Stimulated activated CD4-positive, alpha-beta T cell treated with anti-CD3 and anti-CD28 coated beads, Interleukin-1b, Interleukin-23, amount 100 ng/mL, for 1 hour (primary cell): ENCODE measurements around the gene SPIN1.
A peak's percentile ranks its signal among the peaks of the same experiment; 100 is the strongest.

ENCODE experiments used
- DNase-seq, 2 donors: peaks; one replicate each; pipeline ENCODE4 v3.0.0-alpha.2; 2020; ENCODE audit warnings: low read depth in 2 of 2

The SPIN1 gene

DNA sequence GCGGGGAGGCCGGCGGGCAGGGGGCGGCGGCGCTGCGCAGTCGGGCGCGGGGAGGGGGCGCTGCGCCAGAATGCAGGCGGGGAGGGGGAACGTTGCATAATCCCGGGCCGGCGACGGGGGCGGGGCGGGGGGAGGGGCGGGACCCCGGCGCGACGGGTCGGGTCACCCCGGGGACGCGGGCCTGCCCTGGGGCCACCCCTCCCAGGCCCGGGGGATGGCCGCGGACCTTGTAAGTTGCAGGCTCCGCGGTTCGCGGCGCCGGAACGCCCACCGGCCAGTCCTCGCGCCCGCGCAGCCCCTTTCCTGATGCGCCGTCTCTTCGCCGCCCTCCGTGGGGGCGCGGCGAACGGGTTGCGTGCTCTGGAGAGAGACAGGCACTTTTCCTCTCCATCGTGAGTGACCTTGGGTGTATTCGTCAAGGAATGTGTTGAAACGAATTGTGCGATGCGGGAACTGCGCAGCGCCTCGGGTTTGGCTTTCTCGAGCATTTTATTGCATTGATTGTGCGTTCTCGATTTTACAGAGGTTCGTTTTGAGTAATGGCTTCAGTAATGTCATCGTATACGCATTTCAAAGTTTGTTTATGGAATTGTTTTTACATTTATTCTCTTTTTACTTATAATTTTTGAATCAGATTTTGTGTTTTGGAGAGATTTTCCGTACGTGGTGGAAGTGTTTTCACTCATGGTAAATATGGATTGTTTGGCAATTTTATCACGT is 802 bp downstream of the SPIN1 start:
- peak in 1 of 2 donors; percentile 13 for DNase-seq

DNA sequence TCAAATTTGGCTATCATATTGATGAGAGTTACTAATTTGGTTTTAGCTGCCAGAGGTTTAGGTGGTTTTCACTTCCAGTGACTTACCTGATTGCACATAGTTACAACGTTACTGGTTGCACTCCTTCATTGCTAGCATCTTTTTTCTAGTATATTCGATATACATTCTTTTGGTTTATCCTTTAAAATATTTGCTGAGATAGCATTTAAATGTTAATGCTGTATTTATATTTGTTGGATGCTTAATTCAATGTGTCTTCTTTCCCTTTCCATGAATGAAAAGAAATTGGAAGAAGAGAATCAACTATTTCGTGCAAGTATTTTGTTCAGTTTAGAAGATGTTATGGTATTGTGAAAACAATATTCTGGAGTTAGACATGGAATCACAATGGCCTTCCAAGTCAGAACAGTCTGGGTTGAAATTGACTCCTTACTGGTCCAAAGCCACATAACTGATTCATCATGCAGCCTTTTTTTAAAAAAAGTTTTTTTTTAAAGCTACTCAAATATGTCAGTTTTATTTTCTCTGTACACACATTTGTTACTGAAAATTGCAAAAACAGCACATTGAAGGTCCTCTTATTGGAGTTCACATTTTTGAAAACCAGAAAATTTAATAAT is 2.2 kb downstream of the SPIN1 start:
- no peak for DNase-seq

DNA sequence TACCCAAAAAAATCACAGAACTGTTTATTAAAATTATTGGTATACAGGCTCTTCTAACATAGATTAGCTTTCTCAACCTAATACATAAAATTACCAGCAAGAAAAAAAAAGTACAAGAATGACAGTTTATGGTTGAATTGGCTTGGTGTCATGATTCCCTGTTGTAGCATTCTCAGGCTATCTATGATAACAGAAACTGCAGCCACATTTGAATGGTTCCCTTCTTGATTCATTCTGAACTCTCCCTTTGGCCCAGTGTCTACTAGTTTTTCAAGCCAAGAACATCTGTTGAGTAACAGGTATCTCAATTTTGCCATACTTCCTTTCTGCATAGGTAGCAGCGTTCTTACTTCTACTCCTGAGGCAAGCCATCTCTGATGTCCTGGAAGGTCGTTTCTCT is 3.0 kb downstream of the SPIN1 start:
- DNase-seq: no peak

DNA sequence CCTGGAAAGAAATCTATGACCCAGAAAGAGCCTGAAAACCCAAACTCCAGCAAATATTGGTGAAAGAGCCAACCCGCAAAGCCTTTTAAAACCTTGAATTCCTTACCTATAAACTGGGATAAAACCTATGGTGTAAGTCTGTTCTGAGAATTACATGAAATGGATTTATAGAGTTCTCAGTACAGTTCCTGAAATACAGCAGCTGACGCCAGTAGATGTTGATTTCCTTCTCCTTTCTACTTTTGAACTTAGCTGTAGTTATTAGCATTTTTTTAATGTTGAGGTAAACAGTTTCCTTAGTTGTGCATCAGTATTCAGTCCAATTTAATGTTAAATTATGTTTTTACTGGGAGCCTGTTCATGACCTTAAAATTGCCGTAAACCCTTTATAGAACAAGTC is 3.7 kb downstream of the SPIN1 start:
- DNase-seq: no peak

DNA sequence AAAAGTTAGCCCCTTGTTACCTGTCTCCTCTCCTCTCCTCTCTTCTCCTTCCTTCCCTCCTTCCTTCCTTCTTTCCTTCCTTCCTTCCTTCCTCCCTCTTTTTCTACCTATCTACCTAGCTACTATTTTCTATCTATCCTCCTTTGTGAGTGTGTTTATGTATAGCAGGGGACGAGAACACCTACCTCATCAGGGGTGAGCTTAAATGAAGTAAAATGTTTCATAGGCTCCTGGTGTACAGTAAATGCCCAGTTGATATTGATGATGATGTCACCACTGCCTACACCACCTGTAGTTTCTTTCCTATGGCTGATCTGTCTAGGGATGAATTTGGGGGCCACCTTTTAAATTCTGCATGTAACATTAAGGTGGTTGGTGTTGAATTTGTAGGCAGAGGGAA is 4.3 kb downstream of the SPIN1 start:
- DNase-seq: no peak

GRCh38 chr9:88396836-88397577 is 8.8 kb downstream of the SPIN1 start:
- DNase-seq: no peak

GRCh38 chr9:88398016-88398415 is 9.8 kb downstream of the SPIN1 start:
- DNase-seq: no peak

DNA sequence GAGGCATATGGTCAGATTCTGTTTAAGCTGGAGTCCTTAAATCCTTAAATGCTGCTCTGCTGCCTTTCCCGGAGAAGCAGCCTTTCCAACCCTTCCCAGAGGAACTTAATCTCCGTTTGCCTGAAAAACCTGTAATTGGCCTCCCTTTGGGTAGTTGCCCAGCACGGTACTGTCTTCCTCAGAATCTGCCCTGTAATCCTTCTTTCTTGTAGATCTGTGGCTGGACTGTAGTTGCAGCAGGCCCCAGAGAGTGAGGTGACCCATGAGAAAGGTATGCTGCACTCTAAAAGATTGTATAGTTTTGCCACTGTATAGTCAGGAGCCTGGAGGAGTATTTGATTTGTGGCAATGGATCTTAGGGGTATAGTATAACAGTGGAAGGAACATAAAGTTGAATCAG is 11.7 kb downstream of the SPIN1 start:
- DNase-seq: no peak

DNA sequence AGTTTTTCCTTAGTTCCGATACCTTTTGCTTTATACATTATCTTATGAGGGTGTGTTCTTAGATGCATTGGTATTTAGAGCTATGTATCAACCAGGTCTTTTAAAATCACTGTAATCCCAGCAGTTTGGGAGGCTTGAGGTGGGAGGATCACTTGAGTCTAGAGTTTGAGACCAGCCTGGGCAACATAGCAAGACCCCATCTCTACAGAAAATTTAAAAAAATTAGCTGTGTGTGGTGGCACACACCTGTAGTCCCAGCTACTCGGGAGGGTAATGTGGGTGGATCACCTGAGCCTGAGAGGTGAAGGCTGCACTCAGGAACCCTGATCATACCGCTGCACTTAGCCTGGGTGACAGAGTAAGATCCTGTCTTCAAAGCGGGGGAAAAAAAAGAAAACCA is 15.1 kb downstream of the SPIN1 start:
- no peak for DNase-seq

DNA sequence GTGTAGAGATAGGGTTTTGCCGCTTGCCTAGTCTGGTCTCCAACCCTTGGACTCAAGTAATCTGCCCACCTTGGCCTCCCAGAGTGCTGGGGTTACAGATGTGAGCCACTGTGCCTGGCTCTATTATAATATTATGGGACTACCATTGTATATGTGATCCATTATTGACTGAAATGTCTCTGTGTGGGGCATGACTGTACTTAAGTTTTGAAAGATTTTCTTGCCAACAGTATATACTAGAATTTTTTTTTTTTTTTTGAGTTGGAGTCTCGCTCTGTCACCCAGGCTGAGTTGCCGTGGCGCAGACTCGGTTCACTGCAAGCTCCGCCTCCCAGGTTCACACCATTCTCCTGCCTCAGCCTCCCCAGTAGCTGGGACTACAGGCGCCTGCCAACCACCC is 17.8 kb downstream of the SPIN1 start:
- DNase-seq: no peak

- no peak for DNase-seq
Measured at GRCh38 chr9:88411471-88411870, 23.2 kb downstream of the SPIN1 start.

DNA sequence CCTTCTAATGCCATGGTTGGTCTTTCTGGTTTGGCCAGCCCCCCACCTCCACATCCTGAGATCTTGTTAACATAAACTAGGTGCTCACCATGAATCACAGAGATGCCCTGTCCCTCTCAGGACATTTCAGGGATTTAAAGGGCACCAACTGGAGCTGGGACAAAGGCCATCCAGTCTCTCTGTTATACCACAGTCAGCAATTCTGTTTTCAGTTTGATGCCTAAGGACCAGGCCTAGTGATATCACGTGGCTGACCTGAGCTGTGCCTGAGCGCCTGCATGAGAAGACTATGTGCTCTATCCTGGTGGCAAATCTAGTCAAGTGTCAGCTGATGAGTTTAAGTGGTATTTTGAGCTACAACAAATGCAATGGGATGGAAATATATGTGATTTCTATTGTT is 26.1 kb downstream of the SPIN1 start:
- DNase-seq: no peak

DNA sequence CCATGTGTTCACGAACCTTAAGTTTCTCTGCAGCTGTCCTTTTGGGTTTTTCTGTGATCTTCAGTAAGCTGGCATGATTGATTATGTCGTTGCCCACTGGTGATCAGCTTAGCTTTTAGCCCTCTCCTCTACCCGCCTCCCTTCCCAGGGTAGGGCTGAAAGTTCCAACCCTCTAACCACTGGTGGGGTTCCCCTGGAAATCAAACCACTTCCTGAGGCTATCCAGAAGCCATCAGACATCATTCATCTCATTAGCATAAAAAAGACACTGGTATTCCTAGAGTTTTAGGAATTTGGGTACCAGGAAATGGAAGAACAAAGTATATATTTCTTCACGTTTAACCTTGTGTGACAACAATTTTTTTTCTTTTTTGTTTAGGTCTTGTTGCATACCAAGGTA is 29.8 kb downstream of the SPIN1 start:
- DNase-seq: no peak

- no peak for DNase-seq
Measured at GRCh38 chr9:88418715-88419540, 30.7 kb downstream of the SPIN1 start.

- no peak for DNase-seq
Measured at GRCh38 chr9:88420227-88420626, 32.0 kb downstream of the SPIN1 start.

DNA sequence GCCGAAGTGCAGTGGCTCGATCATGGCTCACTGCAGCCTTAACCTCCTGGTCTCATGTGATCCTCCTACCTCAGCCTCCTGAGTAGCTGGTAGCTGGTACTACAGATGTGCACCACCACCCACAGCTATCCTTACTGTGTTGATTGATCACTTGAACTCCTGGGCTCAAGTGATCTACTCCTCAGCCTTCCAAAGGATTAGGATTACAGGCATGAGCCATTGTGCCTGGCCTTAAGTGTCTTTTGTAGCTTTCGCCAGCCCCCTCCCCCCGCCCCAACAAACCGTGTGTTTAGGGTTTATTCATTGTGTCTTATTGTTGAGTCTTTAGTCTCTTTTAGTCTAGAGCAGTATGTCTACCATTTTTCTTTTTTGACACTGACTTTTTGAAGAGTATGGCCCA is 33.1 kb downstream of the SPIN1 start:
- no peak for DNase-seq

GRCh38 chr9:88425538-88425950 is 37.3 kb downstream of the SPIN1 start:
- no peak for DNase-seq

GRCh38 chr9:88426651-88427050 is 38.4 kb downstream of the SPIN1 start:
- DNase-seq: no peak

DNA sequence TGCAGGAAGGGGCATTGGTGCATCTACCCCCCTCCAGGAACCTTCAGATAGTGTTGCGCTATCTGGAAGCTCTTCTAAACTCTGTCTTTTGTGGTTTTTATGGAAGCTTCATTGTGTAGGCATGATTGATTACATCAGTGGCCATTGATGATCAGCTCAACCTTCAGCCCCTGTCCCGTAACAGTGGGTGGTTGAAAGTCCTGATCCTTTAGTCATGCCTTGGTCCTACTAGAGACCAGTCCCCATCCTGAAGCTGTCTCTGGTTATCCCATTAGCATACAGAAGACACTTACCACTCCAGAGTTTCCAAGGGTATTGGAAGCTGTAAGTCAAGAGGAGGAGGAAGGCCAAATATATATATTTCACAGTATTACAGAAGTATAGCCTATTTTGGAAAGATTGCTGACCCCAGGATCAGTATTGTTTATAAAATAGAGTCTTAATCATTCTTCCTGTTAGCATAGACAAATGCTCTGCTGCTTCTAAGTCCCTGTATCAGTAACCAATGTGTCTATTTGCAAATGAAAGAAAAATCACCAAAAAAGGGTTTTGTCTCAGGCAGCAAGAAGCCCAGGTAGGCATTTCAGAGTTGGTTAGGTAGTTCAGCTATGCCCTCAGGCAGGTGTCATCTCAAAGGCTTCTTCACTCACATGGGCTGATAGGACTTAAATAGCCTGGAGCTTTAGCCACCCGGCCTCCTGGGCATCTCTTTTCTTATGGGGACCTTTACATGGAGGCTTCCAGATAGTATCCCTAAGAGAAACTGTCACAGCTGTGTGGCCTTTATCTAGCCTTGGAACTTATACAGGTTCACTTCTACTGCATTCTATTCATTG is 41.6 kb downstream of the SPIN1 start:
- DNase-seq: no peak

- no peak for DNase-seq
Measured at GRCh38 chr9:88433583-88434255, 45.5 kb downstream of the SPIN1 start.

DNA sequence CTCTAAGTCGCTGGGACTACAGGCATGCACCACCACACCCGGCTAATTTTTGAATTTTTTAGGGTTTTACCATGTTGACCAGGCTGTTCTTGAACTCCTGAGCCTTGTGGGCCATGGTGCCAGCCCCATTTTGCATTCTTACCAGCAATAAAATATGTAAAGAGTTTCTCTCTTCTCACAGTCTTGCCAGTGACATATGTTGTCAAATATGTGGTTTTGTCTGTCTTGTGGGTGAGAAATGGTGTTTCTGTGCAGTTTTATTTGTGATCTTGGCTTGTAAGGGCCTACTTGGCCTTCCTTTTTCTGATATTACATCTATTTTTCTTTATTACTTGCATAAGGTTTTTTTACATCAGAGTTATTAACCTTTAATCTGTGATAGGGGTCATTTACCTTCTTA is 47.1 kb downstream of the SPIN1 start:
- DNase-seq: no peak
